Measurements from ENCODE around the gene OPN3.

The OPN3 gene

DNA sequence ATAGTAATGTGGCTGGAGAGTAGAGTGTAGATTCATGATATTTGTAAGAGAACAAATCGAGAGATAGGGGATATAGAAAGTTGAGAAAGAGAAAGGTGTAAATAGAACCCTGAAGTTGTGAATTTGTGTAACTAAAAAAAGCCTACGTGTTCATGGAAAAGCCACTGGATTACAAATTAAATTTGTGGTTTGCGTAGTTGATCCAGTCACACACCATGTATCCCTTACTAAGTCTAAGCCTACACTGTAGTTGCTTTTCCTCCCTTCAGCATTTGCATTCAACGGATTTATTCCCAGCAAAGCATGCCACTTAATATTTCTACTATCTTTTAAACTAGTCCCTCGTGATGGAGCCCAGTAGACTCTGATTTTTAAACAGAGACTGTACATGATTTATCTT is 83.1 kb downstream of the OPN3 start:
- TF ChIP-seq ZC3H10 (CRISPR knock-in tag; IDR thresholded peaks at IDR 0.05) (no peak), ESRRG (CRISPR knock-in tag; IDR thresholded peaks at IDR 0.05) (no peak), RARB (CRISPR knock-in tag; IDR thresholded peaks at IDR 0.05) (no peak), ZNF8 (CRISPR knock-in tag; IDR thresholded peaks at IDR 0.05) (no peak), ARNTL (CRISPR knock-in tag; IDR thresholded peaks at IDR 0.05; ENCODE audit: borderline replicate concordance, low read depth) (no peak), ZFP30 (CRISPR knock-in tag; IDR thresholded peaks at IDR 0.05) (no peak), ZNF565 (CRISPR knock-in tag; conservative IDR thresholded peaks at IDR 0.05; ENCODE audit: low read depth) (no peak), TCF4 (CRISPR knock-in tag; IDR thresholded peaks at IDR 0.05; ENCODE audit: borderline replicate concordance) (no peak), ZNF70 (CRISPR knock-in tag; IDR thresholded peaks at IDR 0.05) (no peak), GLIS3 (CRISPR knock-in tag; IDR thresholded peaks at IDR 0.05) (no peak), CSDC2 (CRISPR knock-in tag; IDR thresholded peaks at IDR 0.05) (no peak), TOX (CRISPR knock-in tag; IDR thresholded peaks at IDR 0.05; ENCODE audit: borderline replicate concordance) (no peak)
- TF ChIP-seq, protein P1, sequence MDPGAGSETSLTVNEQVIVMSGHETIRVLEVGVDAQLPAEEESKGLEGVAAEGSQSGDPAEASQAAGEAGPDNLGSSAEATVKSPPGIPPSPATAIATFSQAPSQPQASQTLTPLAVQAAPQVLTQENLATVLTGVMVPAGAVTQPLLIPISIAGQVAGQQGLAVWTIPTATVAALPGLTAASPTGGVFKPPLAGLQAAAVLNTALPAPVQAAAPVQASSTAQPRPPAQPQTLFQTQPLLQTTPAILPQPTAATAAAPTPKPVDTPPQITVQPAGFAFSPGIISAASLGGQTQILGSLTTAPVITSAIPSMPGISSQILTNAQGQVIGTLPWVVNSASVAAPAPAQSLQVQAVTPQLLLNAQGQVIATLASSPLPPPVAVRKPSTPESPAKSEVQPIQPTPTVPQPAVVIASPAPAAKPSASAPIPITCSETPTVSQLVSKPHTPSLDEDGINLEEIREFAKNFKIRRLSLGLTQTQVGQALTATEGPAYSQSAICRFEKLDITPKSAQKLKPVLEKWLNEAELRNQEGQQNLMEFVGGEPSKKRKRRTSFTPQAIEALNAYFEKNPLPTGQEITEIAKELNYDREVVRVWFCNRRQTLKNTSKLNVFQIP (CRISPR knock-in tag; IDR thresholded peaks at IDR 0.05; ENCODE audit: borderline replicate concordance, low read depth), result no peak
- TF ChIP-seq, protein P2, sequence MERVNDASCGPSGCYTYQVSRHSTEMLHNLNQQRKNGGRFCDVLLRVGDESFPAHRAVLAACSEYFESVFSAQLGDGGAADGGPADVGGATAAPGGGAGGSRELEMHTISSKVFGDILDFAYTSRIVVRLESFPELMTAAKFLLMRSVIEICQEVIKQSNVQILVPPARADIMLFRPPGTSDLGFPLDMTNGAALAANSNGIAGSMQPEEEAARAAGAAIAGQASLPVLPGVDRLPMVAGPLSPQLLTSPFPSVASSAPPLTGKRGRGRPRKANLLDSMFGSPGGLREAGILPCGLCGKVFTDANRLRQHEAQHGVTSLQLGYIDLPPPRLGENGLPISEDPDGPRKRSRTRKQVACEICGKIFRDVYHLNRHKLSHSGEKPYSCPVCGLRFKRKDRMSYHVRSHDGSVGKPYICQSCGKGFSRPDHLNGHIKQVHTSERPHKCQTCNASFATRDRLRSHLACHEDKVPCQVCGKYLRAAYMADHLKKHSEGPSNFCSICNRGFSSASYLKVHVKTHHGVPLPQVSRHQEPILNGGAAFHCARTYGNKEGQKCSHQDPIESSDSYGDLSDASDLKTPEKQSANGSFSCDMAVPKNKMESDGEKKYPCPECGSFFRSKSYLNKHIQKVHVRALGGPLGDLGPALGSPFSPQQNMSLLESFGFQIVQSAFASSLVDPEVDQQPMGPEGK (CRISPR knock-in tag; IDR thresholded peaks at IDR 0.05; ENCODE audit: borderline replicate concordance), result no peak
- TF ChIP-seq, protein P3, sequence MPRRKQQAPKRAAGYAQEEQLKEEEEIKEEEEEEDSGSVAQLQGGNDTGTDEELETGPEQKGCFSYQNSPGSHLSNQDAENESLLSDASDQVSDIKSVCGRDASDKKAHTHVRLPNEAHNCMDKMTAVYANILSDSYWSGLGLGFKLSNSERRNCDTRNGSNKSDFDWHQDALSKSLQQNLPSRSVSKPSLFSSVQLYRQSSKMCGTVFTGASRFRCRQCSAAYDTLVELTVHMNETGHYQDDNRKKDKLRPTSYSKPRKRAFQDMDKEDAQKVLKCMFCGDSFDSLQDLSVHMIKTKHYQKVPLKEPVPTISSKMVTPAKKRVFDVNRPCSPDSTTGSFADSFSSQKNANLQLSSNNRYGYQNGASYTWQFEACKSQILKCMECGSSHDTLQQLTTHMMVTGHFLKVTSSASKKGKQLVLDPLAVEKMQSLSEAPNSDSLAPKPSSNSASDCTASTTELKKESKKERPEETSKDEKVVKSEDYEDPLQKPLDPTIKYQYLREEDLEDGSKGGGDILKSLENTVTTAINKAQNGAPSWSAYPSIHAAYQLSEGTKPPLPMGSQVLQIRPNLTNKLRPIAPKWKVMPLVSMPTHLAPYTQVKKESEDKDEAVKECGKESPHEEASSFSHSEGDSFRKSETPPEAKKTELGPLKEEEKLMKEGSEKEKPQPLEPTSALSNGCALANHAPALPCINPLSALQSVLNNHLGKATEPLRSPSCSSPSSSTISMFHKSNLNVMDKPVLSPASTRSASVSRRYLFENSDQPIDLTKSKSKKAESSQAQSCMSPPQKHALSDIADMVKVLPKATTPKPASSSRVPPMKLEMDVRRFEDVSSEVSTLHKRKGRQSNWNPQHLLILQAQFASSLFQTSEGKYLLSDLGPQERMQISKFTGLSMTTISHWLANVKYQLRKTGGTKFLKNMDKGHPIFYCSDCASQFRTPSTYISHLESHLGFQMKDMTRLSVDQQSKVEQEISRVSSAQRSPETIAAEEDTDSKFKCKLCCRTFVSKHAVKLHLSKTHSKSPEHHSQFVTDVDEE (CRISPR knock-in tag; IDR thresholded peaks at IDR 0.05), result no peak
- ATAC-seq, result no peak

DNA sequence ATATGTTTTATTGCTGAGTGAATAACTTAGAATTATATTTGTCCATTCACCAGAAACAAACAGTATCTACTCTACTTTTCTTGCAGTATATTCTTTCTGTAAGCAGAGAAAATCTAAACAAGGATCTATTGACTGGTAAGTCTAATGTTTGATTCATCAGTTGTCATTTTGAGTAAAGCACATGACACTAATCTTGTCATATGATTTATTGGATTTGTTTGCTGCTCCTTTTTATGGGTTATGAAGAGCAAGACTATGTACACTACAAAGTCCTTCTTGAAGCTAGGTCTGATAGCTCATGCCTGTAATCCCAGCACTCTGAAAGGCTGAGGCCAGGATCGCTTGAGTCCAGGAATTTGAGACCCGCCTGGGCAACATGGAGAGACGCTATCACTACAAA is 84.6 kb downstream of the OPN3 start:
- TF ChIP-seq TCF4 (CRISPR knock-in tag; IDR thresholded peaks at IDR 0.05; ENCODE audit: borderline replicate concordance) (no peak), ARNTL (CRISPR knock-in tag; IDR thresholded peaks at IDR 0.05; ENCODE audit: borderline replicate concordance, low read depth) (no peak), ZNF70 (CRISPR knock-in tag; IDR thresholded peaks at IDR 0.05) (no peak), ESRRG (CRISPR knock-in tag; IDR thresholded peaks at IDR 0.05) (no peak), ZNF565 (CRISPR knock-in tag; conservative IDR thresholded peaks at IDR 0.05; ENCODE audit: low read depth) (no peak), ZFP30 (CRISPR knock-in tag; IDR thresholded peaks at IDR 0.05) (no peak), ISL1 (CRISPR knock-in tag; IDR thresholded peaks at IDR 0.05) (no peak), SNAI2 (CRISPR knock-in tag; IDR thresholded peaks at IDR 0.05) (no peak), RARB (CRISPR knock-in tag; IDR thresholded peaks at IDR 0.05) (no peak), ZC3H10 (CRISPR knock-in tag; IDR thresholded peaks at IDR 0.05) (no peak), ZNF8 (CRISPR knock-in tag; IDR thresholded peaks at IDR 0.05) (no peak), CSDC2 (CRISPR knock-in tag; IDR thresholded peaks at IDR 0.05) (no peak), TOX (CRISPR knock-in tag; IDR thresholded peaks at IDR 0.05; ENCODE audit: borderline replicate concordance) (no peak)
- TF ChIP-seq, protein P3 (CRISPR knock-in tag; IDR thresholded peaks at IDR 0.05), result no peak
- TF ChIP-seq, protein P4, sequence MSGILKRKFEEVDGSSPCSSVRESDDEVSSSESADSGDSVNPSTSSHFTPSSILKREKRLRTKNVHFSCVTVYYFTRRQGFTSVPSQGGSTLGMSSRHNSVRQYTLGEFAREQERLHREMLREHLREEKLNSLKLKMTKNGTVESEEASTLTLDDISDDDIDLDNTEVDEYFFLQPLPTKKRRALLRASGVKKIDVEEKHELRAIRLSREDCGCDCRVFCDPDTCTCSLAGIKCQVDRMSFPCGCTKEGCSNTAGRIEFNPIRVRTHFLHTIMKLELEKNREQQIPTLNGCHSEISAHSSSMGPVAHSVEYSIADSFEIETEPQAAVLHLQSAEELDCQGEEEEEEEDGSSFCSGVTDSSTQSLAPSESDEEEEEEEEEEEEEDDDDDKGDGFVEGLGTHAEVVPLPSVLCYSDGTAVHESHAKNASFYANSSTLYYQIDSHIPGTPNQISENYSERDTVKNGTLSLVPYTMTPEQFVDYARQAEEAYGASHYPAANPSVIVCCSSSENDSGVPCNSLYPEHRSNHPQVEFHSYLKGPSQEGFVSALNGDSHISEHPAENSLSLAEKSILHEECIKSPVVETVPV (CRISPR knock-in tag; IDR thresholded peaks at IDR 0.05), result no peak
- TF ChIP-seq, protein P2 (CRISPR knock-in tag; IDR thresholded peaks at IDR 0.05; ENCODE audit: borderline replicate concordance), result no peak
- TF ChIP-seq, protein P1 (CRISPR knock-in tag; IDR thresholded peaks at IDR 0.05; ENCODE audit: borderline replicate concordance, low read depth), result no peak
- no peak for ATAC-seq
